Measurements from ENCODE around the gene AGPAT2.

DNA sequence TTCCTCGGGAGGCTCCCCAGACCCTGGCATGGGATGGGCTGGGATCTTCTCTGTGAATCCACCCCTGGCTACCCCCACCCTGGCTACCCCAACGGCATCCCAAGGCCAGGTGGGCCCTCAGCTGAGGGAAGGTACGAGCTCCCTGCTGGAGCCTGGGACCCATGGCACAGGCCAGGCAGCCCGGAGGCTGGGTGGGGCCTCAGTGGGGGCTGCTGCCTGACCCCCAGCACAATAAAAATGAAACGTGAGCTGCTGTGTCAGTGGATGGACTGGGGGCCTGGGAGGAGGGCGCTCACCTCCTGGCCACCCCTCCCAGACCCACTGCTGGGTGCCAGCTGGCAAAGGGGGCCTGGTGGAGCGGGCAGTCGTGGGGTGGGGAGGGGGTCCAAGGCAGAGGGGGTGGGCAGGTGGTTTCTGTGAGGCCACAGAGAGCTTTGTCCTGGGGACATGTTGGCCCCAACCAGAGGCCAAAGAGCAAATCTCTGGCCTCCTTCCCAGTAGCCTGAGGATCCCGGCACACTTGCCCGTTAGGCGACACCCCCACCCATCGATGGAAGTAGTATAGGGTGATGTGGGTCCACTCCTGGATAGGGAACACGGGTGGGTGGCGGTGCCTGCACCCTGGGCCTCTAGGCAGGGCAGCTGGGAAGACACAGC is 14.7 kb downstream of the AGPAT2 start:
- TF ChIP-seq CTCF (IDR thresholded peaks at IDR 0.05) (peak in 1 of 6 experiments; percentile 5), POLR2A (IDR thresholded peaks at IDR 0.05) (no peak)
